Heart left ventricle (tissue), 13 donors: ENCODE data around the gene ZNF524.

ENCODE experiments used
- POLR2A ChIP-seq, 2 donors: fragments of 450-650 bp; IDR thresholded peaks; one replicate each; pipeline ENCODE4 v1.6.1; 2017; ENCODE audit warnings: antibody characterized with exemption in 2 of 2, mild to moderate bottlenecking in 2 of 2, moderate library complexity in 2 of 2
- TF ChIP-seq, protein P1 (sequence below), 12 donors: fragments of 200-600 bp; sonication (generic) in 4 of 12; IDR thresholded peaks; one replicate each; pipeline versions ENCODE4 v1.5.0 to v1.8.0; 2018 to 2022; ENCODE audit warnings: antibody characterized with exemption in 12 of 12, mild to moderate bottlenecking in 5 of 12
- donor health status: ischemic (EF 13 %, LVEDD 7.1; RV severe dilation, severe dysfunction).
- donor health status: DM: no; HTN: yes; CAD: no.
- donor health status: DM: no; HTN: no; CAD: no.
- donor health status: ischemic (EF 25% LVEDD 6.9; RV normal size, moderate dysfunction).
- donor health status: ischemic (EF 25% LVEDD 5.7; RV mildly dilated, moderate dysfunction).
- donor health status: ischemic (EF 35%, LVEDD 5.7; RV mildly dilated, moderate dysfunction).
- donor health status: nonischemic (EF 11% LVEDD 7.7; RV severe dilation, severe dysfunction).
- donor health status: DM: yes; HTN: yes; CAD: no.
- donor health status: PGD.
- donor health status: ischemic (EF 29% LVEDD 5.4; RV normal size, mild dysfunction).
- donor health status: nonischemic (EF 23%, LVEDD 6.1; RV moderate dilation, normal function).

DNA sequence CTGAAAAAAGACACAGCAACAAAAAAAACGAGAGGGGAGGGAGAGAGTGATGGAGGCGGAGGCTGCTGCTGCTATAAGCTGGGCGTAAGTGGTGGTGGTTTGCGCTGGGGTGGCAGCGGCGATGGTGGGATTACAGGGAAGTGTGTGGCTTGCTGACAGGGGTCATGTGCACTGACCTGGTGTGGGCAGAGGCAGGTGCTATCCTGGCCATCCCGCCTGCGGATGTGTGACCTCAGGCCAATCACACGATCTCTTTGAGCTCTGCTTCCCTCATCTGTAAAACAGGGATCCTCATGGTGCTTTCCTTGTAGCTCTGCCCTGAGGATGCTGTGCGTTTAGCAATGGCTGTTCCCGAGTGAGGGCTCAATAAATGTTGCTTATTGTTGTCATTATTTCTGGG, 37.4 kb downstream of the ZNF524 start:
- TF ChIP-seq, protein P1, sequence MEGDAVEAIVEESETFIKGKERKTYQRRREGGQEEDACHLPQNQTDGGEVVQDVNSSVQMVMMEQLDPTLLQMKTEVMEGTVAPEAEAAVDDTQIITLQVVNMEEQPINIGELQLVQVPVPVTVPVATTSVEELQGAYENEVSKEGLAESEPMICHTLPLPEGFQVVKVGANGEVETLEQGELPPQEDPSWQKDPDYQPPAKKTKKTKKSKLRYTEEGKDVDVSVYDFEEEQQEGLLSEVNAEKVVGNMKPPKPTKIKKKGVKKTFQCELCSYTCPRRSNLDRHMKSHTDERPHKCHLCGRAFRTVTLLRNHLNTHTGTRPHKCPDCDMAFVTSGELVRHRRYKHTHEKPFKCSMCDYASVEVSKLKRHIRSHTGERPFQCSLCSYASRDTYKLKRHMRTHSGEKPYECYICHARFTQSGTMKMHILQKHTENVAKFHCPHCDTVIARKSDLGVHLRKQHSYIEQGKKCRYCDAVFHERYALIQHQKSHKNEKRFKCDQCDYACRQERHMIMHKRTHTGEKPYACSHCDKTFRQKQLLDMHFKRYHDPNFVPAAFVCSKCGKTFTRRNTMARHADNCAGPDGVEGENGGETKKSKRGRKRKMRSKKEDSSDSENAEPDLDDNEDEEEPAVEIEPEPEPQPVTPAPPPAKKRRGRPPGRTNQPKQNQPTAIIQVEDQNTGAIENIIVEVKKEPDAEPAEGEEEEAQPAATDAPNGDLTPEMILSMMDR (IDR thresholded peaks at IDR 0.05) = no peak
- TF ChIP-seq POLR2A (IDR thresholded peaks at IDR 0.05) = no peak
